ENCODE results near the gene APBB1IP. TPM values are rescaled to one million over a fixed set of nuclear protein-coding genes. Genes with fewer than 3 reads are reported as not detected.
"Not testable (repeated sequence)": the region's sequence is repeated elsewhere in the genome, so short reads cannot be mapped to it uniquely, and the experiment has no call there.

APBB1IP gene
- total and polyA plus RNA-seq, 9 of the 15 experiments (the other 6 are each of a cell fraction or from before 2014, with no cell fraction given): 0.03 to 0.11 (median 0.06) TPM; not detected in 4

- in situ Hi-C loops (cut with MboI): no loop called here
- ATAC-seq: no peak
- Histone ChIP-seq H3K9me1 (ENCODE audit: control insufficient read depth, insufficient read depth, low read length) (no peaks in the 10 kb centered on the region), H3K27ac (ENCODE audit: extremely low read depth, low read depth, low read length) (no peak overlapping the region), H3K79me2 (ENCODE audit: control insufficient read depth, insufficient read depth, low read length) (no peaks in the 10 kb centered on the region), H3K4me2 (ENCODE audit: insufficient read depth, low read length) (no peak overlapping the region), H2AFZ (ENCODE audit: low read depth, low read length) (no peak overlapping the region), H3K36me3 (ENCODE audit: control insufficient read depth, insufficient read depth, low read length) (no peaks in the 10 kb centered on the region), H3K9ac (ENCODE audit: insufficient read depth in 1 of 2, low read depth in 2 of 2, low read length in 2 of 2) (no peak overlapping the region), H4K20me1 (replicated peaks; ENCODE audit: control insufficient read depth, insufficient read depth, low read length) (no peaks in the 10 kb centered on the region), H3K9me3 (replicated peaks; ENCODE audit: control insufficient read depth, insufficient read depth, low read depth, low read length) (no peaks in the 10 kb centered on the region), H3K27me3 (ENCODE audit: control insufficient read depth in 2 of 2, insufficient read depth in 2 of 2, low read length in 2 of 2) (no peaks in the 10 kb centered on the region), H3K4me1 (replicated peaks in 1 of 2; ENCODE audit: control insufficient read depth in 2 of 2, insufficient read depth in 2 of 2, low read length in 2 of 2) (no peaks in the 10 kb centered on the region), H3K4me3 (no peak overlapping the region)
- no peak for DNase-seq (ENCODE audit: extremely low read depth in 1 of 4, low spot score in 3 of 4)
- no peak for FAIRE-seq
- POLR2A ChIA-PET: no interaction called here
- no TSS peak for BruUV-seq (replicated peaks)
- 0% methylated on average over 3 of the region's 3 CpGs for WGBS (ENCODE audit: insufficient coverage, low coverage, missing lambda C conversion rate)
- CTCF ChIA-PET (ENCODE audit: low intra/inter-chr PET ratio): no interaction called here
- intact Hi-C loops (cut with micrococcal nuclease): no loop called here
- TF ChIP-seq SUPT5H (IDR thresholded peaks at IDR 0.05) (no peak), ZSCAN32 (CRISPR knock-in tag; IDR thresholded peaks at IDR 0.05) (no peak), ZNF316 (IDR thresholded peaks at IDR 0.05) (no peak), FOSL1 (tag; conservative IDR thresholded peaks at IDR 0.05) (no peak), HCFC1 (IDR thresholded peaks at IDR 0.05; ENCODE audit: low read depth, low read length) (no peak), ATF7 (IDR thresholded peaks at IDR 0.05) (no peak), E2F8 (IDR thresholded peaks at IDR 0.05; ENCODE audit: low read depth, partially characterized antibody) (no peak), ETV6 (IDR thresholded peaks at IDR 0.05; ENCODE audit: borderline replicate concordance in 1 of 2, low read depth in 2 of 2, low read length in 1 of 2) (no peak), ETV6 (CRISPR knock-in tag; IDR thresholded peaks at IDR 0.05; ENCODE audit: borderline replicate concordance) (no peak), E2F5 (CRISPR knock-in tag; IDR thresholded peaks at IDR 0.05) (no peak)
Measured at GRCh38 chr10:26491934-26492333, 53.8 kb downstream of the APBB1IP start.

- H3K4me1 ChIP-seq (replicated peaks in 1 of 2; ENCODE audit: control insufficient read depth in 2 of 2, insufficient read depth in 2 of 2, low read length in 2 of 2); H3K4me2 ChIP-seq (ENCODE audit: insufficient read depth, low read length); H3K9me3 ChIP-seq (replicated peaks; ENCODE audit: control insufficient read depth, insufficient read depth, low read depth, low read length); in situ Hi-C loops (cut with MboI); FAIRE-seq; CTCF ChIA-PET (ENCODE audit: low intra/inter-chr PET ratio); H3K79me2 ChIP-seq (ENCODE audit: control insufficient read depth, insufficient read depth, low read length); POLR2A ChIA-PET; H3K9ac ChIP-seq (ENCODE audit: insufficient read depth in 1 of 2, low read depth in 2 of 2, low read length in 2 of 2); H2AFZ ChIP-seq (ENCODE audit: low read depth, low read length); H4K20me1 ChIP-seq (replicated peaks; ENCODE audit: control insufficient read depth, insufficient read depth, low read length); H3K27ac ChIP-seq (ENCODE audit: extremely low read depth, low read depth, low read length); H3K36me3 ChIP-seq (ENCODE audit: control insufficient read depth, insufficient read depth, low read length); ATAC-seq; H3K4me3 ChIP-seq; DNase-seq (ENCODE audit: extremely low read depth in 1 of 4, low spot score in 3 of 4); H3K9me1 ChIP-seq (ENCODE audit: control insufficient read depth, insufficient read depth, low read length); BruUV-seq (replicated peaks); intact Hi-C loops (cut with micrococcal nuclease); H3K27me3 ChIP-seq (ENCODE audit: control insufficient read depth in 2 of 2, insufficient read depth in 2 of 2, low read length in 2 of 2): not testable (repeated sequence)
- 2% methylated on average over 9 of the region's 9 CpGs for WGBS (ENCODE audit: insufficient coverage, low coverage, missing lambda C conversion rate)
Measured at GRCh38 chr10:26492725-26493124, 54.6 kb downstream of the APBB1IP start.

Data from K562 (cell line).